ENCODE results near the gene FBXO34. TPM values are rescaled to one million over a fixed set of nuclear protein-coding genes. Genes with fewer than 3 reads are reported as not detected.

Gene FBXO34
- total RNA-seq, 2 experiments from 2014 or later = 28.3 to 29.7 TPM

DNA sequence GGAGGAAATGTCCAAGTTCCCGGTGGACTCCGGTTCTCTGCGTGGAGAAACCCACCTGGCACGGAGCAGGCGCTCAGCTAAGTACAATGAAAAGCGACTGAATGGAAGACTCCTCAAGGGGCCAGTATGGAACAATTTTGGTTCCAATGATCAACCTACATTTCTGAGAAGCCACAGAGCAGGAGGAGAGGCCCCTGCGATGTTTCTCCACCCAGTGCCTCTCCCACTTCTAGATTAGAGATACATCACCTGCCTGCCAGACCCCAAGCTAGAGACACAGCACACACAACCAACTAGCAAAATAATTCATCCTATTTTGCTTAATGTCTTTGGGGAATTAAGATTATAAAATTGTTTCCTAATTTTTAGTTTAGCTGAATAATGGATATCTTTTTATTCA, 101.6 kb downstream of the FBXO34 start:
- peaks cover 77% of the 10 kb centered on the region for H3K36me3 Mint-ChIP-seq (ENCODE audit: low read depth)
- intact Hi-C loops (cut with DNase I, micrococcal nuclease) = no loop called here
- no peak for TF ChIP-seq CTCF (IDR thresholded peaks at IDR 0.05)
- Histone ChIP-seq H3K27me3 (ENCODE audit: control insufficient read depth in 1 of 2, insufficient read depth in 2 of 2, low read length in 2 of 2) (no peaks in the 10 kb centered on the region), H3K36me3 (ENCODE audit: insufficient read depth, low read length) (peaks cover 30% of the 10 kb centered on the region), H3K9me3 (ENCODE audit: control insufficient read depth in 1 of 2, insufficient read depth in 1 of 2, low read length in 2 of 2) (no peaks in the 10 kb centered on the region), H3K27ac (ENCODE audit: low read depth in 1 of 2, low read length in 2 of 2) (peak overlapping the region in 1 of 2 donors; percentile 19), H3K4me1 (ENCODE audit: insufficient read depth, low read length) (peaks cover 27% of the 10 kb centered on the region), H3K4me3 (ENCODE audit: low read length) (no peak overlapping the region)
- no peak overlapping the region for H3K4me3 Mint-ChIP-seq
- H3K27ac Mint-ChIP-seq = peak overlapping the region; percentile 80
- CTCF ChIA-PET = interaction anchor here (1.6 to 4.0 kb wide), 3 partner anchors 18 to 127 kb away, joined by 5 to 19 read pairs (median 5); no protein-coding TSS in a partner anchor
- H3K9me3 Mint-ChIP-seq = no peaks in the 10 kb centered on the region
- no peak for DNase-seq
- POLR2A ChIA-PET = no interaction called here
- no peak for ATAC-seq (ENCODE audit: poor library complexity)
- no peaks in the 10 kb centered on the region for H3K27me3 Mint-ChIP-seq
- peaks cover 33% of the 10 kb centered on the region for H3K4me1 Mint-ChIP-seq (ENCODE audit: low read depth)

- Histone ChIP-seq H3K36me3 (ENCODE audit: insufficient read depth, low read length) (peaks cover 34% of the 10 kb centered on the region), H3K27me3 (ENCODE audit: control insufficient read depth in 1 of 2, insufficient read depth in 2 of 2, low read length in 2 of 2) (no peaks in the 10 kb centered on the region), H3K9me3 (ENCODE audit: control insufficient read depth in 1 of 2, insufficient read depth in 1 of 2, low read length in 2 of 2) (no peaks in the 10 kb centered on the region), H3K4me1 (ENCODE audit: insufficient read depth, low read length) (peaks cover 27% of the 10 kb centered on the region), H3K27ac (ENCODE audit: low read depth in 1 of 2, low read length in 2 of 2) (peak overlapping the region; percentile 55 to 68), H3K4me3 (ENCODE audit: low read length) (no peak overlapping the region)
- CTCF ChIA-PET = interaction anchor here (0.6 to 4.0 kb wide), 5 partner anchors 19 to 323 kb away, joined by 3 to 19 read pairs (median 5); partner anchors contain the start of gene MAPK1IP1L
- ATAC-seq (ENCODE audit: poor library complexity) = peak; percentile 90
- no peaks in the 10 kb centered on the region for H3K9me3 Mint-ChIP-seq
- peaks cover 78% of the 10 kb centered on the region for H3K36me3 Mint-ChIP-seq (ENCODE audit: low read depth)
- DNase-seq = peak in 5 of 14 experiments; percentile 20 to 87 (median 75)
- H3K27me3 Mint-ChIP-seq = no peaks in the 10 kb centered on the region
- intact Hi-C loops (cut with DNase I, micrococcal nuclease) = no loop called here
- peak overlapping the region; percentile 32 for H3K4me3 Mint-ChIP-seq
- peak overlapping the region; percentile 80 for H3K27ac Mint-ChIP-seq
- H3K4me1 Mint-ChIP-seq (ENCODE audit: low read depth) = peaks cover 33% of the 10 kb centered on the region
- POLR2A ChIA-PET = interaction anchor here (0.8 to 1.3 kb wide), 6 partner anchors 12 to 323 kb away, joined by 3 to 4 read pairs (median 3); partner anchors contain the start of genes ATG14 and MAPK1IP1L
- TF ChIP-seq CTCF (IDR thresholded peaks at IDR 0.05) = no peak
Observed at GRCh38 chr14:55373784-55374705, 102.8 kb downstream of the FBXO34 start.

DNA sequence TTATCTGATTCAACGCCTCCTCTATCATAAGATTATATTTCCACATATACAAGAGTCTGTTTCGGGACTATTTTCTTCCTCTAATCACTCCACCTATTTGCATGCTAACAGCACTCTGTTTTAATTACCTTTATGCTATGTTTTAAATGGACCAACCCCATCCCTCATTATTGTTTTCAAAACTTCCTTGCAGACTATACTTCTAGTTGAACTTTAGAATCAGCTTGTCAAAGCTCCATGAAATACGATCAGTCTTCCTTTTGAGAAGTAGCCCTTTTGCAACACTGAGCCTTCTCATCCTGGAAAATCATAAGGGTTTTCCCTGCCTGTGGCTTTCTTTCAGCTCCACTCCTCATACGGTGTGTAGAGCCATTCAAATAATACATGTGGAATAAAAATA, 103.5 kb downstream of the FBXO34 start:
- Mint-ChIP-seq H3K4me3 (peak overlapping the region; percentile 22), H3K9me3 (no peaks in the 10 kb centered on the region), H3K36me3 (ENCODE audit: low read depth) (peaks cover 74% of the 10 kb centered on the region), H3K27ac (peak overlapping the region; percentile 80), H3K4me1 (ENCODE audit: low read depth) (peaks cover 33% of the 10 kb centered on the region), H3K27me3 (no peaks in the 10 kb centered on the region)
- ATAC-seq (ENCODE audit: poor library complexity) (peak; percentile 5), DNase-seq (no peak)
- Histone ChIP-seq H3K36me3 (ENCODE audit: insufficient read depth, low read length) (peaks cover 33% of the 10 kb centered on the region), H3K27me3 (ENCODE audit: control insufficient read depth in 1 of 2, insufficient read depth in 2 of 2, low read length in 2 of 2) (no peaks in the 10 kb centered on the region), H3K4me1 (ENCODE audit: insufficient read depth, low read length) (peaks cover 27% of the 10 kb centered on the region), H3K4me3 (ENCODE audit: low read length) (no peak overlapping the region), H3K9me3 (ENCODE audit: control insufficient read depth in 1 of 2, insufficient read depth in 1 of 2, low read length in 2 of 2) (no peaks in the 10 kb centered on the region), H3K27ac (ENCODE audit: low read depth in 1 of 2, low read length in 2 of 2) (peak overlapping the region; percentile 44 to 68)
- ChIA-PET POLR2A (interaction anchor here (1.0 to 1.3 kb wide), 5 partner anchors 11 to 323 kb away, joined by 3 to 4 read pairs (median 3); partner anchors contain the start of genes ATG14 and MAPK1IP1L), CTCF (interaction anchor here (0.7 to 4.0 kb wide), 5 partner anchors 20 to 323 kb away, joined by 4 to 19 read pairs (median 5); partner anchors contain the start of gene MAPK1IP1L)
- intact Hi-C loops (cut with DNase I, micrococcal nuclease) = no loop called here
- no peak for TF ChIP-seq CTCF (IDR thresholded peaks at IDR 0.05)

All from CD4-positive, alpha-beta T cell (primary cell).